ACHN (cell line): Measurements from ENCODE around the gene LMAN2.
A peak's percentile ranks its signal among the peaks of the same experiment; 100 is the strongest.
"Not testable (repeated sequence)": the region's sequence is repeated elsewhere in the genome, so short reads cannot be mapped to it uniquely, and the experiment has no call there.

Source experiments
- DNase-seq: peaks from one replicate; pipeline ENCODE4 v3.0.0-alpha.2; 2015
- in situ Hi-C: cut with HindIII; loops from 2 replicates; pipeline ENCODE4 v1.10.0; 2017; ENCODE audit warnings: low sequenced_read_pairs, low pct_ligation_motif_present, low pct_unique_long_range_greater_than_20kb

LMAN2 gene

GRCh38 chr5:177382423-177383029 lies 31.1 kb upstream of the LMAN2 start:
- in situ Hi-C loops, result no loop called here
- DNase-seq, result peak; percentile 33

- DNase-seq, result no peak
- in situ Hi-C loops, result no loop called here
These were observed 29.3 kb upstream of the LMAN2 start for GRCh38 chr5:177380805-177381126.

- peak; percentile 92 for DNase-seq
- in situ Hi-C loops, result no loop called here
These were observed 27.7 kb upstream of the LMAN2 start for GRCh38 chr5:177378884-177379883.

GRCh38 chr5:177377851-177378776 lies 26.6 kb upstream of the LMAN2 start:
- in situ Hi-C loops, result no loop called here
- no peak for DNase-seq

GRCh38 chr5:177376107-177376506 lies 24.6 kb upstream of the LMAN2 start:
- in situ Hi-C loops, result no loop called here
- DNase-seq, result no peak

GRCh38 chr5:177375516-177375915 lies 24.0 kb upstream of the LMAN2 start:
- in situ Hi-C loops, DNase-seq: not testable (repeated sequence)

GRCh38 chr5:177374211-177374610 lies 22.7 kb upstream of the LMAN2 start:
- in situ Hi-C loops, result no loop called here
- DNase-seq, result no peak

GRCh38 chr5:177373806-177374205 lies 22.3 kb upstream of the LMAN2 start:
- DNase-seq, result no peak
- in situ Hi-C loops, result no loop called here

- in situ Hi-C loops, result no loop called here
- no peak for DNase-seq
These were observed 21.4 kb upstream of the LMAN2 start for GRCh38 chr5:177372910-177373309.

GRCh38 chr5:177372034-177372896 lies 20.8 kb upstream of the LMAN2 start:
- in situ Hi-C loops, result no loop called here
- no peak for DNase-seq

GRCh38 chr5:177371120-177372033 lies 19.9 kb upstream of the LMAN2 start:
- no peak for DNase-seq
- in situ Hi-C loops, result no loop called here

- in situ Hi-C loops, result no loop called here
- peak; percentile 94 for DNase-seq
These were observed 19.1 kb upstream of the LMAN2 start for GRCh38 chr5:177370488-177371119.

GRCh38 chr5:177369645-177370440 lies 18.4 kb upstream of the LMAN2 start:
- no peak for DNase-seq
- in situ Hi-C loops, result no loop called here

- in situ Hi-C loops, result no loop called here
- peak; percentile 60 for DNase-seq
These were observed 17.6 kb upstream of the LMAN2 start for GRCh38 chr5:177368869-177369644.
